ENCODE data around the gene DNAJB8.

The DNAJB8 gene

DNA sequence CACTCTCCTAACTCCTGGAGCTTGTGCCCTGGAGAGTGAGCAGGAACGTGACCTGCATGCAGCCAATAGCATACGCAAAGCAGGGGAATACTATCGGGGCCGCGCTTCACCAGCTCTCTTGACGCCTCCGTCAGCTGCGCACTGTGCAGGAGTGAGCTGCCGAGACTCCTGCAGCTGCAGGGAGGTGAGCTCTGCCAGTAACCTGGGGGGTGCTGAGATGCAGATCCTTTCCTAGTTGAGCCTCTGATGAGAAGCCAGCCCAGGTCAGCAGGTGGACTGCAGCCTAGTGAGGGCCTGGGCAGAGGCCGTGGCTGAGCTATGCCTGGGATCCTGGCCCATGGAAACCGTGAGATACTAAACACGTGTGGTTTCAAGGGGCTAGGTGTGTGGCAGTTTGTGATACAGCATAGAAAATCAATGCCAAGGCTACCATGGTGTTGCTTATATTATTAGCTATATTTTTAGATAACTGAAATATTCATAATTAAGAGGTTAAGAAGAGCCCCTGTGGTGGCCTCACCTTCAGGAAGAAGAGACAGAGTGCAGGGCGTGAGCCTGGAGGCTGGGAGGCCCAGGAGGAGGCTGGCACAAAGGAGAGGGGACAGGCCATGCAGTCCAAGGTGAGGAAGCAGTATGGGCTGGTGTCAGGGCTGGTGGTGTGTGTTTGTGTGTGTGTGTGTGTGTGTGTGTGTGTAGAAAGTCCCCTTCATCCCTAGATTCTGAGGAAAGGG is 5.9 kb upstream of the DNAJB8 start:
- TF ChIP-seq FOXM1 (IDR thresholded peaks at IDR 0.05; ENCODE audit: borderline replicate concordance, low read depth) (no peak), TAF1 (IDR thresholded peaks at IDR 0.05; ENCODE audit: low read depth) (no peak), EP300 (IDR thresholded peaks at IDR 0.05; ENCODE audit: borderline replicate concordance) (no peak), YY1 (IDR thresholded peaks at IDR 0.05; ENCODE audit: low read depth) (no peak), CEBPB (IDR thresholded peaks at IDR 0.05) (no peak), TEAD4 (IDR thresholded peaks at IDR 0.05) (no peak), NFIC (IDR thresholded peaks at IDR 0.05) (no peak), TCF12 (IDR thresholded peaks at IDR 0.05; ENCODE audit: low read depth) (no peak), ZBTB7A (IDR thresholded peaks at IDR 0.05; ENCODE audit: low read depth) (no peak)
- TF ChIP-seq, protein P1, sequence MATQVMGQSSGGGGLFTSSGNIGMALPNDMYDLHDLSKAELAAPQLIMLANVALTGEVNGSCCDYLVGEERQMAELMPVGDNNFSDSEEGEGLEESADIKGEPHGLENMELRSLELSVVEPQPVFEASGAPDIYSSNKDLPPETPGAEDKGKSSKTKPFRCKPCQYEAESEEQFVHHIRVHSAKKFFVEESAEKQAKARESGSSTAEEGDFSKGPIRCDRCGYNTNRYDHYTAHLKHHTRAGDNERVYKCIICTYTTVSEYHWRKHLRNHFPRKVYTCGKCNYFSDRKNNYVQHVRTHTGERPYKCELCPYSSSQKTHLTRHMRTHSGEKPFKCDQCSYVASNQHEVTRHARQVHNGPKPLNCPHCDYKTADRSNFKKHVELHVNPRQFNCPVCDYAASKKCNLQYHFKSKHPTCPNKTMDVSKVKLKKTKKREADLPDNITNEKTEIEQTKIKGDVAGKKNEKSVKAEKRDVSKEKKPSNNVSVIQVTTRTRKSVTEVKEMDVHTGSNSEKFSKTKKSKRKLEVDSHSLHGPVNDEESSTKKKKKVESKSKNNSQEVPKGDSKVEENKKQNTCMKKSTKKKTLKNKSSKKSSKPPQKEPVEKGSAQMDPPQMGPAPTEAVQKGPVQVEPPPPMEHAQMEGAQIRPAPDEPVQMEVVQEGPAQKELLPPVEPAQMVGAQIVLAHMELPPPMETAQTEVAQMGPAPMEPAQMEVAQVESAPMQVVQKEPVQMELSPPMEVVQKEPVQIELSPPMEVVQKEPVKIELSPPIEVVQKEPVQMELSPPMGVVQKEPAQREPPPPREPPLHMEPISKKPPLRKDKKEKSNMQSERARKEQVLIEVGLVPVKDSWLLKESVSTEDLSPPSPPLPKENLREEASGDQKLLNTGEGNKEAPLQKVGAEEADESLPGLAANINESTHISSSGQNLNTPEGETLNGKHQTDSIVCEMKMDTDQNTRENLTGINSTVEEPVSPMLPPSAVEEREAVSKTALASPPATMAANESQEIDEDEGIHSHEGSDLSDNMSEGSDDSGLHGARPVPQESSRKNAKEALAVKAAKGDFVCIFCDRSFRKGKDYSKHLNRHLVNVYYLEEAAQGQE (IDR thresholded peaks at IDR 0.05; ENCODE audit: low read depth), result no peak

DNA sequence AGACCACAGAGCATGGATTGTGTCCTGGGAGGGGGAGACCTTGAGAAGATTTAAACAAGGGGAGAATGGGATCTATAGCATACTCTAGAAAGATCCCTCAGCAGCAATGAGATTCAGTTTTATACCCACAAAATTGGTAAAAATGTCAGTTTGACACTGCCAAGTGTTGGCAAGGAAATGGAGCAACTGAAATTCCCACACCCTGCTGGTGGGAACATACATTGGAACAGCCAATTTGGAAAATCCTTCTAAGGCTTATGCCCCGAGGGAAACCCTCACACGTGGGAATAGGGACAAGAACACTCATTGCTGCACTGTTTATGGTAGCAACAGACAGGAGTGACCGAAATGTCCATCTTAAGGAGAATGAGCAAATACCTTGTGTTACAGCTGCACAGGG is 5.0 kb upstream of the DNAJB8 start:
- TF ChIP-seq NFIC (IDR thresholded peaks at IDR 0.05), result no peak
- no peak for TF ChIP-seq CEBPB (IDR thresholded peaks at IDR 0.05)
- TF ChIP-seq TEAD4 (IDR thresholded peaks at IDR 0.05), result no peak
- TF ChIP-seq, protein P2, sequence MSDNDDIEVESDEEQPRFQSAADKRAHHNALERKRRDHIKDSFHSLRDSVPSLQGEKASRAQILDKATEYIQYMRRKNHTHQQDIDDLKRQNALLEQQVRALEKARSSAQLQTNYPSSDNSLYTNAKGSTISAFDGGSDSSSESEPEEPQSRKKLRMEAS (IDR thresholded peaks at IDR 0.05), result no peak

- TF ChIP-seq TCF12 (IDR thresholded peaks at IDR 0.05; ENCODE audit: low read depth), result no peak
Observed at GRCh38 chr3:128471110-128471509, 4.4 kb upstream of the DNAJB8 start.

DNA sequence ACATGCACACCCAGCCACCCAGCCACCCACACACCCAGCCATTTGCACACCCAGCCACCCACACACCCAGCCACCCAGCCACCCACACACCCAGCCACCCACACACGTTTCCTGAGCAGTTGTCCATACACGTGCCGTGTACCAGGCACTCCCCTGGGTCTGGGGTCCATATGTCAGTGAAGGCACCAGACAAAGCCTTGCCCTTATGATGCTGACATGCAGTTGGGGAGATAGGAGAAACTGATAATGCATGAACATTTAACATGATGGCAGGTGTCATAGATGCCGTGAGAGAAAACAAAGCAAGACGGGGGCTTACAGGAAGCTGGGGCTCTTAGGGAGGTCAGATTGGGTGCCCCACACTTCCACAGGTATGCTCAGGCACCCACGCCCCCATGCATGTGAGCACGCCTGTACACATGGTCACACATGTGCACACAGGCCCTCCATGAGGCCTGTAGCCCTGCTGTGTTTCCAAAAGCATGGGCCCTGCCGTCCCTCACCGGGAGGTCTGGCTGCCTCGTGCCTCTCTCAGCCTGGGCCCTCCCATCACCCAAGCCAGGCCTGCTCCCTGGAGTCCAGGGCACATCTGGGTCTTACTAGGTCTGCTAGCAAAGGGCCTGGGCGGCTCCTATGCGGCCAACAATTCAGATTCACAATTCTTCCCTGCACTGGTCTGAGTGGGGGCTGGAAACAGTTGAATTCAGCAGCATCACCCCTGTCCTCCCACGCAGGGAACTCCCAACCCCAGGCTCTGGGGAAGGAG is 3.6 kb upstream of the DNAJB8 start:
- TF ChIP-seq FOXM1 (IDR thresholded peaks at IDR 0.05; ENCODE audit: borderline replicate concordance, low read depth) (no peak), TCF12 (IDR thresholded peaks at IDR 0.05; ENCODE audit: low read depth) (no peak), RAD21 (IDR thresholded peaks at IDR 0.05; ENCODE audit: low read depth) (no peak), CREB1 (IDR thresholded peaks at IDR 0.05; ENCODE audit: low read depth) (no peak), EP300 (IDR thresholded peaks at IDR 0.05; ENCODE audit: borderline replicate concordance) (no peak), NFIC (IDR thresholded peaks at IDR 0.05) (no peak), TEAD4 (IDR thresholded peaks at IDR 0.05) (no peak), ZBTB7A (IDR thresholded peaks at IDR 0.05; ENCODE audit: low read depth) (no peak), YY1 (IDR thresholded peaks at IDR 0.05; ENCODE audit: low read depth) (no peak), TAF1 (IDR thresholded peaks at IDR 0.05; ENCODE audit: low read depth) (no peak), CEBPB (IDR thresholded peaks at IDR 0.05) (no peak), EGR1 (IDR thresholded peaks at IDR 0.05) (no peak)
- TF ChIP-seq, protein P1 (IDR thresholded peaks at IDR 0.05; ENCODE audit: low read depth), result no peak
- TF ChIP-seq, protein P2 (IDR thresholded peaks at IDR 0.05), result no peak
- TF ChIP-seq, protein P3, sequence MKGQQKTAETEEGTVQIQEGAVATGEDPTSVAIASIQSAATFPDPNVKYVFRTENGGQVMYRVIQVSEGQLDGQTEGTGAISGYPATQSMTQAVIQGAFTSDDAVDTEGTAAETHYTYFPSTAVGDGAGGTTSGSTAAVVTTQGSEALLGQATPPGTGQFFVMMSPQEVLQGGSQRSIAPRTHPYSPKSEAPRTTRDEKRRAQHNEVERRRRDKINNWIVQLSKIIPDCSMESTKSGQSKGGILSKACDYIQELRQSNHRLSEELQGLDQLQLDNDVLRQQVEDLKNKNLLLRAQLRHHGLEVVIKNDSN (IDR thresholded peaks at IDR 0.05), result no peak

GRCh38 chr3:128469556-128469955 is 2.9 kb upstream of the DNAJB8 start:
- no peak for TF ChIP-seq TCF12 (IDR thresholded peaks at IDR 0.05; ENCODE audit: low read depth)
- no peak for TF ChIP-seq CREB1 (IDR thresholded peaks at IDR 0.05; ENCODE audit: low read depth)
- no peak for TF ChIP-seq ZBTB7A (IDR thresholded peaks at IDR 0.05; ENCODE audit: low read depth)
- TF ChIP-seq FOXM1 (IDR thresholded peaks at IDR 0.05; ENCODE audit: borderline replicate concordance, low read depth), result no peak

- TF ChIP-seq ZBTB7A (IDR thresholded peaks at IDR 0.05; ENCODE audit: low read depth) (no peak), TCF12 (IDR thresholded peaks at IDR 0.05; ENCODE audit: low read depth) (no peak), TEAD4 (IDR thresholded peaks at IDR 0.05) (no peak)
- TF ChIP-seq, protein P3 (IDR thresholded peaks at IDR 0.05), result no peak
Observed at GRCh38 chr3:128468791-128469527, 2.3 kb upstream of the DNAJB8 start.

Data from Ishikawa (cell line).